ENCODE measurements around the gene SLC15A4.

The SLC15A4 gene

GRCh38 chr12:128794661-128795529, 28.9 kb downstream of the SLC15A4 start:
- DNase-seq (ENCODE audit: low spot score) = no peak

- DNase-seq (ENCODE audit: low spot score) = no peak
Measured at GRCh38 chr12:128793701-128794100, 30.1 kb downstream of the SLC15A4 start.

DNA sequence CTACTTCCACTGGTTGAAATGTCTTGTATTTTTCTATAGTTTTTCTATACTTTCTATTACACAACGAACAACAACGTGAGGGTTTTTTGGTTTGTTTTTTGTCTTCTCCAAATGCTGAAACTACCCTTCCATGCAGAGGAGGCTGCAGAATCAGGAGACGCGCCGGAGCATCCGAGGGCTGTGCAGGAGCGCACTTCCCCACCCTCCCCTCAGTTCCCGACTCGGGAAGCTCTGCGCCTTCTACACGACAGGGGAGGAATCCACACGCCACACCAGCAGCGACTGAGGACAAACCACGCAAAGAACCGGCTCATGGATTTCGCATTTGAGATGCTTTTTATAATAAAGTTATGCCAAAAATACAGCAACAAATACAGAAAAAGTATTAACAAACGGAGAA, 30.9 kb downstream of the SLC15A4 start:
- no peak for DNase-seq (ENCODE audit: low spot score)

GRCh38 chr12:128792398-128792797, 31.4 kb downstream of the SLC15A4 start:
- no peak for DNase-seq (ENCODE audit: low spot score)

DNA sequence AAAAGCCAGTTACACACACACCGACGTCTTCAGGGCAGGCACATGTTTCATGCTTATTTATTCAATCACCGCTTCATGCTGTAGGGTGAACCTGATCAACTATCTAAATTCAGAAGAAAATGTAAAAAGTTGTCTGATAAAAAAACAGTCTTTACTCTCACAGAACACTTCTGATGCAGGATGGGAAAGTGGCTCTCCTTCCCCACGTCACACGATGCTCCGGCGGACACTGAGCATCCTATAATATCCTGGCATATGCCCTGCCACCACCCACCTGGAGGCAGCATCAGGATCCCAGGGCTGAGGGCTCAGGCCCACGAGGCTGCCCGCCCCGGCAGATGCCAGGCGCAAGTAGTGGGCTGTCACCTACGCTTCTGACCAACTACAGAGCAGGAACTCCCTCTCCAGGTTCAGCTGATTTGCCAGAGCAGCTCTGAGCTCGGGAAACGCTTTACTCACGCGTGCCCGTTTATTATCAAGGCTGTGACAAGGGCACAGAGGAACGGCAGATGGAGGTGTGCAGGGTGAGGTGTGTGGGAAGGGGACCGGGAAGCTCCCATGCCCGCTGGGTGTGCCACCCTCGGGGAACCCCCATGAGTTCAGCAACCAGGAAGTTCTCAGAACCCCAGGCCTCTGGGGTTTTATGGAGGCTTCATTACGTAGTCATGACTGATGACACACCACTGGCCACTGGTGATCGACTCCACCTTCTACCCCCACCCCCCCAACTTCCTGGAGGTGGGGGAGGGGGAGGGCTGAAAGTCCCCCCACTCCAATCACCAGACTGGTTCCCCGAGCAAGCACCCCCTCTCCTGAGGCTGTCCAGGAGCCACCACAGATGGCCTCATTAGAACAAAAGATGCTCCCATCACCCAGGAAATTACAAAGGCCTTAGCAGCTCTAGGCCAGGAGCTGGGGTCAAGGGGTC, 32.1 kb downstream of the SLC15A4 start:
- no peak for DNase-seq (ENCODE audit: low spot score)

GRCh38 chr12:128790653-128791373, 32.9 kb downstream of the SLC15A4 start:
- DNase-seq (ENCODE audit: low spot score) = no peak

- no peak for DNase-seq (ENCODE audit: low spot score)
Measured at GRCh38 chr12:128790221-128790620, 33.5 kb downstream of the SLC15A4 start.

DNA sequence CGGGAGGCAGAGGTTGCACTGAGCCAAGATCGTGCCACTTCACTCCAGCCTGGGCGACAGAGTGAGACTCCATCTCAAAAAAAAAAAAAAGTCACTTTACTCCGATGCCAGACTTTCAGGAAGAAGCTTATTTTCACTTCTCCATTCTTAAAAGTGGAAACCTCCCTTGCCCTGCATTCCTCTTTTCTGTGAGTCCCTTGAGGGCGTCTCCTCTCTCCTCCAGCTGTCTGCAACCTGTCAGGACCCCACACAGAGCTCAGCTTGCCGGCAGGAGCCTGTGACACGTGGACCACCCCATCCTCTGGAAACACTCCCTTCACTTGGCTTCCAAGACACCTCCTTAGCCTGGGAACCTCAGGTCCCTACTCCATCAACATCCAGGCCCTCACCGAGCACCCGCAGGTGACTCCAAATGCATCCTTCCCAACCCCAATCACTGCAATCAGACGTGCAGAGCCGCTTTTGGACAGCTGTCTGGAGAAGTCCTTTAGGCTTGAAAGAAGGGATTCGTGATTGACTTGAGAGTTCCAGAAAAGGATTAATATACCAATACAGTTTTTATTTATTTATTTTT, 34.3 kb downstream of the SLC15A4 start:
- no peak for DNase-seq (ENCODE audit: low spot score)

DNA sequence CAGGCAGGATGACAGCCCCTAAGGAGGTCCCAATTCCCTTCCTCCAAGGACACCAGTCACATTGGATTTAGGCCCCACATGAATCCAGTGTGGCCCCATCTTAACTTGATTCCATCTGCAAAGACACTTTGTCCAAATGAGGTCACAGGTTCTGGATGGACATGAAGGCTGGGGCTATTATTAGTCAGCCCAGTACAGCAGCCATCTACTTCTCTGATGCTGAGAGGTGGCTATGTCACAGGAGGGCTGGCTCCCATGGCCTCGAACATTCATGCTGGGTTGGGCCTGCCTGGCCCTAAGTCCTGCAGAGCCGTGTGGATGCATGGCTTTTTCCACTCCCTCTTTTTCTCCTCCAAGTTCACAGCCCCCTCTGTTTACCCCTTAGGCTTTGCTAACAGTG, 35.9 kb downstream of the SLC15A4 start:
- no peak for DNase-seq (ENCODE audit: low spot score)

DNA sequence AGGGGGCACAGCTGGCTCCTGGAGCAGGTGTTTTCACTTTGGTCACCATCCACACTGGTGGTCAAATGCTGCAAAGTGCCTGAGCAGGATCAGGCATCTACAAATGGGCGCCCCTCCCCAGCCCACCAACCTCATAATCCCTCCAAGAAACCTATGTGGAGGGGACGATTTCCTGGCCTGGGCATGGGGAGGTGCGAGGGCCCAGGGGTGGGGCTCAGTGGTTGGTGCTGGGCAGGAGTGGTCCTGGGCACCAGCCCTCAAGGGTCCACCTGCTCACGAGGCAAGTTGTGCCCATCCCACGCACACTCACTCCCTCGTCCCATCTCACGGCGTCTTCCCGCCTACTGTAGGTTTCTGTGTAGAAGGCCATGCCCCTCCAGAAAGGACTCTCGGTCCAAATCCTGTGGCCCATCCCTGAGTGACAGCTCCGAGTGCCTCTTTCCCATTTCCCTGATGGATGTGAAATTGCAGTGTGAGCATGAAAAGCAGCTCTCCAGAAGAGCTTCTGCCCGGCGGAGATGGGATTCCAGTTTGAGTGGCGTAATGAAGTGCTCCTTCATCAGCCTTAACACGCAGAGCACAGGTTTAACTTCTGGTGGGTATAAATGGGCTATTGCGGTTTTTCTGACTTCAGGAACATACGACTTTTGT, 36.9 kb downstream of the SLC15A4 start:
- no peak for DNase-seq (ENCODE audit: low spot score)

GRCh38 chr12:128784030-128784760, 39.6 kb downstream of the SLC15A4 start:
- no peak for DNase-seq (ENCODE audit: low spot score)

- no peak for DNase-seq (ENCODE audit: low spot score)
Measured at GRCh38 chr12:128783129-128783574, 40.6 kb downstream of the SLC15A4 start.

DNA sequence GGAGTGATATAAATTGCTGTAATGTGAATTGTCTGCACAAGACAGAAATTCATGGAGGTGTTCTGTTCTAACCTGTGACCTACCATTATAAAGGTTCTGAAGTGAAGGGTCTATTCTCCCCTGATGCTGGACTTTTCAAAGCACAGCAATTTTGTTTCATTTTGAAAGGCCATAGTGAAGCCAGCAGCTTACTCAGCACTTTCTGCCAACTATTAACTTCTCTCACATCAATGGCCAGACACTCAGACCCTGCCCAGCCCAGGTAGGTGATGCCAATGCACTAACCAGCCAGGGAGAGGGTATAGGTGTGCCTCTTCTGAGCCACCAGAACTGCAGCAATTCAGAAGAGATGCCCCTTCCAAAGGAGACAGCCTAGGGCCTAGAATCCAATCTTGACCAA, 43.9 kb downstream of the SLC15A4 start:
- DNase-seq (ENCODE audit: low spot score) = no peak

DNA sequence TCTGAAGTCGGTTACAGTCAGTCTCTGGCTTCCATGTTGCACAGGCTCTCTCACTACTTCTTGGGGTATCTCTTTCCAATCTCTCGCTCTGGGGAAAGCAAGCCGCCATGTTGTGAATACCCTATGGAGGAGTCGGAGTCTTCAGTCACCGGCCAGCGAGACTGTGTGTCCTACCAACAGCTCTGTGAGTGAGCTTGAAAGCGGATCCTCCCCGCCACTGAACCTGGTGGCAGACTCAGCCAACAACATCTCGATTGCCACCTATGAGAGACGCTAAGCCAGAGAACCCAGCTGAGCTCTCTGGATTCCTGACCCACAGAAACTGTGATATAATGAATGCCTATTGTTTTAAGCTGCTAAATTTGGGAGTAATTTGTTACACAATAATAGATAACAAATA, 51.5 kb downstream of the SLC15A4 start:
- DNase-seq (ENCODE audit: low spot score) = no peak

GRCh38 chr12:128771681-128772080, 52.1 kb downstream of the SLC15A4 start:
- DNase-seq (ENCODE audit: low spot score) = no peak

- no peak for DNase-seq (ENCODE audit: low spot score)
Measured at GRCh38 chr12:128767518-128767917, 56.2 kb downstream of the SLC15A4 start.

DNA sequence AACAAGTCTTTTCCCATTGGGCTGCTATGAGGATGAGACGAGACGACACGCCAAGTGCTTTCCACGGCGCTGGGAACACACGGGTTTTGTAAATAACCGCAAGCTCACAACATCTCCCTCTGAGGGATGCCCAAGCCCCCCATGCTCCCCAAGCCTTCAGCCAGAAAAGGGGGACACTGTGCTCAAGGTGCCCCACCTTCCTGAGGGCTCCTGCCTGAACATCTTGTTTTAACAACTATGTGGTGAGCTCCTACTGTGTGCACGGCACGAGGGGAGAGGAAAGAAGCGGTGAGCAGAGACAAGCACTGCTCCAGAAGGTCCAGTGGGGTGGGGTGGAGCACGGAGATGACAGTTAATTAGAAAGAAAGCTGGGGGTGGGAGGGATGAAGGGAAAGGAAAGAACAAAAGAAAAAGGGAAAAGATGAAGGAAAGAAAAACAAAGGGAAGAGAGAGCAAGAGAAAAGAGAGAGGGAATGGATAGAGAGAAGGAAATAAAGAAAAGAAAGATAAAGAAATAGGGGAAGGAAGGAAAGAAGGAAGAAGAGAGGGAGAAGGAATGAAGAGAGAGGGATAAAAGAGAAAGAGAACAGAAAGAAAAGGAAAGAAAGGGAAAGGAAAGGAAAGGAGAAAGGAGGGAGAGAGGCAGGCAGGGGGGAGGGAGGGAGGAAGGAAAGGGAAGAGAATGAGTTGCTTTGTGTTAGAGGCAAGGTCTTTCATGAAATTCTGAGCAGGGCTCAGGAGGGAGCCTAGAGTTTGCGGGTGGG, 56.8 kb downstream of the SLC15A4 start:
- no peak for DNase-seq (ENCODE audit: low spot score)

DNA sequence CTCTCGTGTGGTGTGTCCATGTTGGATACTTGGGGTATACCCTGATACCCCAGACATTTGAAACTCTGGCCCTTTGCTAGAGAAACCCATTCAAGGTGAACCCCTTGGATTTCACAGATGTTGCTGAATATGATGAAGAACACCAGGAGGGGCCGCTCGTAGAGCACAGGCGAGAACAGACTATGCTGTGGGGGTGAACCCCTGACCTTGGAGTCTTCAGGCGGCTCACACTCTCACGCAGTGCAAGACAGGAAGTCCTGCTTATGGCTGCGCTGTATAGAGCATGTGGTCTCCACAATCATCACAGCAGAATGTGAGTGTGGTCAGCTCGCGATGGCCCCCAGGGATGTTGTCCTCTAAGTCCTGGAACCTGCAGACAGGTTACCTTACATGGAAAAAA, 60.4 kb downstream of the SLC15A4 start:
- DNase-seq (ENCODE audit: low spot score) = no peak

DNA sequence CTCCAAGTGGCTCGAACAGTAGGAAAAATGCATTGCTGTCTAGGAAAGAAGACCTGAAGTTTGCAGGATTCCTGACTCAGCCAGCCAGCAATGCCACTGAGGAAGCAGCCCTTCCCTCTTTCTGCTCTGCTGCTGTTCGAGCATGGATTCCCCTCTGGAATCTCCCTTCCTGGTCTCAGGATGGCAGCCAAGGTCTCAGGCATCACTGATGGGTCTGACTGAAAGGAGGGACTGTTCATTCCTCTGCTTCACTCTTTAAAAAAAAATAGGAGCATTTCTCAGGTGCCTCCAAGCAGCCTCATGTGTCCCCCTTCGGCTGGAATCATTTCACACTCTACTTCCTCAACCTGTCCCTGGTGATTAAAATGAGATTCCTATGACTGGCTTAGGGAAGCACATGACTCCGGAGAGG, 62.4 kb downstream of the SLC15A4 start:
- DNase-seq (ENCODE audit: low spot score) = no peak

DNA sequence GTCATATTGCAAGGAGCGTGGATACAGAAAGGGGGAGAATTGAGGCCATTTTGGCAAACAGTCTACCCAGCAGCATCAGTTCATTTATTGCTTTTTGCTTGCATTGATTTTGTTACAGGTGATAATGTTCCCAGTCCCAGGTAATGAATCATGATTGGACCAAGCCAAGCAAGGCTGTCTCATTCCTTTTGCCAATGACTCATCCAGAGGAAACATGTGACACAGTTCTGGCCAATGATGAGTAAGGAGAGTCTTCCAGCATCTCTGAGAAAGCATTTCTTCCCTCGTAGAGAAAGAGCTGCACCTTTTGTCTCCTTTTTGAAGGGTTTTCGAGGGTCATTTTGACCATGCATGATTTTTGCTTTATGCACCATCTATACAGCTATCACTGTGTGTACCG, 68.2 kb downstream of the SLC15A4 start:
- DNase-seq (ENCODE audit: low spot score) = no peak

Data from globus pallidus (tissue), 1 donor.